Liver (tissue), 9 donors: Measurements from ENCODE around the gene SLC6A5. TPM values are rescaled to one million over a fixed set of nuclear protein-coding genes. Genes with fewer than 3 reads are reported as not detected.
A peak's percentile ranks its signal among the peaks of the same experiment; 100 is the strongest.

ENCODE experiments used
- DNase-seq: peaks from one replicate; pipeline ENCODE4 v3.0.0-alpha.2; 2017; ENCODE audit warnings: low spot score
- H3K27ac ChIP-seq, 2 donors: one replicate each; pipeline ENCODE4 v1.7.0; 2013; ENCODE audit warnings: inconsistent platforms in 2 of 2, low read length in 2 of 2, control low read depth in 1 of 2, low read depth in 1 of 2, mild to moderate bottlenecking in 1 of 2
- H3K27me3 ChIP-seq, 4 donors: one replicate each; pipeline versions ENCODE4 v1.6.1 to v1.7.0; 2013; ENCODE audit warnings: low read length in 3 of 4, inconsistent platforms in 1 of 4, mild to moderate bottlenecking in 1 of 4, moderate library complexity in 1 of 4; ENCODE audit not compliant: control insufficient read depth in 4 of 4, insufficient read depth in 4 of 4
- H3K36me3 ChIP-seq, 4 donors: one replicate each; pipeline versions ENCODE4 v1.6.1 to v1.7.0; 2013; ENCODE audit warnings: low read length in 3 of 4, mild to moderate bottlenecking in 3 of 4, low read depth in 1 of 4, moderate library complexity in 1 of 4; ENCODE audit not compliant: control insufficient read depth in 4 of 4, insufficient read depth in 3 of 4
- H3K4me1 ChIP-seq, 4 donors: one replicate each; pipeline versions ENCODE4 v1.6.1 to v1.7.0; 2013; ENCODE audit warnings: low read length in 3 of 4, mild to moderate bottlenecking in 3 of 4, moderate library complexity in 1 of 4; ENCODE audit not compliant: control insufficient read depth in 4 of 4, insufficient read depth in 4 of 4
- H3K4me3 ChIP-seq, 3 donors: one replicate each; pipeline versions ENCODE4 v1.6.1 to v1.7.0; 2013; ENCODE audit warnings: low read length in 3 of 3, control low read depth in 1 of 3, low read depth in 1 of 3, mild to moderate bottlenecking in 1 of 3
- H3K9ac ChIP-seq, 2 donors: one replicate each; pipeline ENCODE4 v1.7.0; 2013; ENCODE audit warnings: low read length in 2 of 2, mild to moderate bottlenecking in 2 of 2, moderate library complexity in 2 of 2, control low read depth in 1 of 2, low read depth in 1 of 2
- H3K9me3 ChIP-seq, 4 donors: one replicate each; pipeline versions ENCODE4 v1.6.1 to v1.7.0; 2013; ENCODE audit warnings: low read length in 3 of 4; ENCODE audit not compliant: control insufficient read depth in 4 of 4
- ATF3 ChIP-seq: IDR thresholded peaks from 2 replicates; pipeline ENCODE4 v1.6.1; 2016; ENCODE audit warnings: antibody characterized with exemption
- CTCF ChIP-seq: fragments of 150-350 bp; IDR thresholded peaks from 2 replicates; pipeline ENCODE4 v1.5.1; 2017; ENCODE audit warnings: improper control_type of control experiment, low read depth, low read length; ENCODE audit not compliant: missing input control
- EGR1 ChIP-seq, 2 donors: IDR thresholded peaks; 2 replicates each; pipeline ENCODE4 v1.6.1; 2016 to 2018; ENCODE audit warnings: antibody characterized with exemption in 2 of 2, low read depth in 2 of 2
- FOXA1 ChIP-seq: IDR thresholded peaks from 2 replicates; pipeline ENCODE4 v1.6.1; 2016; ENCODE audit warnings: antibody characterized with exemption
- FOXA2 ChIP-seq: IDR thresholded peaks from 2 replicates; pipeline ENCODE4 v1.6.1; 2016; ENCODE audit warnings: antibody characterized with exemption
- GABPA ChIP-seq, 2 donors: IDR thresholded peaks in 1 of 2; conservative IDR thresholded peaks in 1 of 2; 2 replicates each; pipeline ENCODE4 v1.6.1; 2016; ENCODE audit warnings: antibody characterized with exemption in 2 of 2, mild to moderate bottlenecking in 1 of 2, moderate library complexity in 1 of 2
- HNF4A ChIP-seq, 2 donors: conservative IDR thresholded peaks; 2 replicates each; pipeline ENCODE4 v1.6.1; 2016; ENCODE audit warnings: antibody characterized with exemption in 2 of 2, mild to moderate bottlenecking in 2 of 2
- HNF4G ChIP-seq: IDR thresholded peaks from 2 replicates; pipeline ENCODE4 v1.6.1; 2016; ENCODE audit warnings: antibody characterized with exemption
- JUND ChIP-seq, 2 donors: IDR thresholded peaks; 2 replicates each; pipeline ENCODE4 v1.6.1; 2016; ENCODE audit warnings: antibody characterized with exemption in 2 of 2
- MAX ChIP-seq: IDR thresholded peaks from 2 replicates; pipeline ENCODE4 v1.6.1; 2016; ENCODE audit warnings: antibody characterized with exemption
- NR2F2 ChIP-seq: IDR thresholded peaks from 2 replicates; pipeline ENCODE4 v1.6.1; 2016; ENCODE audit warnings: antibody characterized with exemption
- RAD21 ChIP-seq, 2 donors: IDR thresholded peaks; 2 replicates each; pipeline ENCODE4 v1.6.1; 2016; ENCODE audit warnings: antibody characterized with exemption in 2 of 2, mild to moderate bottlenecking in 2 of 2
- REST ChIP-seq: IDR thresholded peaks from 2 replicates; pipeline ENCODE4 v1.6.1; 2016; ENCODE audit warnings: antibody characterized with exemption, mild to moderate bottlenecking
- RXRA ChIP-seq, 2 donors: IDR thresholded peaks; 2 replicates each; pipeline ENCODE4 v1.6.1; 2017 to 2018; ENCODE audit warnings: antibody characterized with exemption in 2 of 2, mild to moderate bottlenecking in 1 of 2
- SP1 ChIP-seq: IDR thresholded peaks from 2 replicates; pipeline ENCODE4 v1.6.1; 2018; ENCODE audit warnings: antibody characterized with exemption, mild to moderate bottlenecking
- TAF1 ChIP-seq: conservative IDR thresholded peaks from 2 replicates; pipeline ENCODE4 v1.6.1; 2016; ENCODE audit warnings: antibody characterized with exemption, mild to moderate bottlenecking
- YY1 ChIP-seq: IDR thresholded peaks from 2 replicates; pipeline ENCODE4 v1.6.1; 2016; ENCODE audit warnings: antibody characterized with exemption, mild to moderate bottlenecking
- ZBTB33 ChIP-seq: IDR thresholded peaks from 2 replicates; pipeline ENCODE4 v1.6.1; 2016; ENCODE audit warnings: antibody characterized with exemption
- WGBS: extraction: QIAGEN DNeasy Blood & Tissue Kit; methylation state at CpG from one replicate; pipeline ENCODE4 v1.1.7; 2013; 5-methylcytosine and 5-hydroxymethylcytosine counted together
- polyA plus RNA-seq, 2 donors: library from polyadenylated mRNA; stranded (reverse) in 1 of 2; unstranded in 1 of 2; fragments of 200-250 nt in 1 of 2; fragments of >200 nt in 1 of 2; fragmentation: Nextera tagmentation in 1 of 2; extraction: Ambion mirVana in 1 of 2; gene quantifications; one replicate each; pipeline versions ENCODE4 v1.2.1 to v1.2.3, GENCODE V29; 2013 to 2015
- total RNA-seq, 2 donors: library from RNA; depleted of rRNA; stranded (reverse); fragments of >200 nt; gene quantifications; one replicate each; pipeline ENCODE4 v1.2.3, GENCODE V29; 2014
- donor health status: healthy.
- donor health status: healthy.
- donor health status: healthy.
- donor health status: healthy.
- donor health status: healthy.

SLC6A5 gene
- total and polyA plus RNA-seq, 4 donors = not detected

DNA sequence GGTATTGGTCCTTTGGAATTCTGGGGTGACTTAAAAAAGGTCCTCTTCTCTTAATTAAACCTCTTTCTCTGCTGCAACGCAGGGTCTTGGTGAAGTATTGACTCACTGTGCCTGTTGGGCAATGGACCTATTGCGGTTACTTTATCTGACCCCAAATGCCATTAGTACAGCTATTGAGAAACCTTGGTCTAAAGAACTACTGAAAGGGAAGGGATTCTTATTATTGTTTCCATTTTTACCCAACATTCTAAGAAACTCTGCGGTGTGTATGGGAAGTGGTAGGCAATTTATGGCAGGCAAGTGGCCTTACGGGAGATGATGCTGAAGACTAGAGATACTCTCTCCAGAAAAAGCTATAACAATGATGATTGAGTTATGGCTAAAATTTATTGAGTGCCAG, 12.5 kb downstream of the SLC6A5 start:
- H3K9ac ChIP-seq = no peak overlapping the region
- no peaks in the 10 kb centered on the region for H3K36me3 ChIP-seq
- peaks cover 0 to 5% (median 2%) of the 10 kb centered on the region in 4 donors for H3K27me3 ChIP-seq
- H3K4me3 ChIP-seq = no peak overlapping the region
- WGBS = 53% methylated on average over 4 of the region's 4 CpGs
- TF ChIP-seq HNF4A (conservative IDR thresholded peaks at IDR 0.05) = peak in 1 of 2 donors; percentile 52
- no peak for TF ChIP-seq FOXA1
- no peak for TF ChIP-seq RAD21 (IDR thresholded peaks at IDR 0.05)
- no peak for TF ChIP-seq TAF1
- peak in 1 of 2 donors; percentile 38 for TF ChIP-seq RXRA (IDR thresholded peaks at IDR 0.05)
- H3K4me1 ChIP-seq = peaks cover 0 to 7% (median 3%) of the 10 kb centered on the region in 4 donors
- H3K9me3 ChIP-seq = no peaks in the 10 kb centered on the region
- no peak for DNase-seq
- H3K27ac ChIP-seq = no peak overlapping the region

- Histone ChIP-seq H3K4me3 (no peak overlapping the region), H3K27ac (no peak overlapping the region), H3K36me3 (no peaks in the 10 kb centered on the region), H3K4me1 (peaks cover 0 to 7% (median 3%) of the 10 kb centered on the region in 4 donors), H3K27me3 (peaks cover 0 to 4% (median 0%) of the 10 kb centered on the region in 4 donors), H3K9ac (no peak overlapping the region), H3K9me3 (no peaks in the 10 kb centered on the region)
- WGBS = 63% methylated on average over 3 of the region's 3 CpGs
- no peak for DNase-seq
- peak in 1 of 2 donors; percentile 23 for TF ChIP-seq HNF4A (conservative IDR thresholded peaks at IDR 0.05)
- TF ChIP-seq RXRA (IDR thresholded peaks at IDR 0.05) = peak in 1 of 2 donors; percentile 6
- TF ChIP-seq FOXA1 = no peak
Measured at GRCh38 chr11:20612416-20612815, 13.0 kb downstream of the SLC6A5 start.

- TF ChIP-seq CTCF = no peak
- TF ChIP-seq EGR1 (IDR thresholded peaks at IDR 0.05; ENCODE audit: low read depth in 2 of 2) = no peak
- TF ChIP-seq FOXA2 = no peak
- no peak for TF ChIP-seq TAF1
- no peak for TF ChIP-seq REST
- no peak for TF ChIP-seq GABPA (IDR thresholded peaks at IDR 0.05 in 1 of 2, conservative IDR thresholded peaks at IDR 0.05 in 1 of 2)
- no peak for TF ChIP-seq RAD21 (IDR thresholded peaks at IDR 0.05)
- TF ChIP-seq MAX = no peak
- TF ChIP-seq ATF3 = no peak
- TF ChIP-seq HNF4G = no peak
- TF ChIP-seq HNF4A (conservative IDR thresholded peaks at IDR 0.05) = no peak
- no peak for TF ChIP-seq YY1
- TF ChIP-seq RXRA (IDR thresholded peaks at IDR 0.05) = no peak
- no peak for TF ChIP-seq ZBTB33
- TF ChIP-seq SP1 = no peak
- TF ChIP-seq FOXA1 = no peak
- no peak for TF ChIP-seq JUND (IDR thresholded peaks at IDR 0.05)
- TF ChIP-seq NR2F2 = no peak
- H3K27me3 ChIP-seq = peaks cover 0 to 4% (median 0%) of the 10 kb centered on the region in 4 donors
- 65% methylated on average over 5 of the region's 5 CpGs for WGBS
- H3K9me3 ChIP-seq = no peaks in the 10 kb centered on the region
- DNase-seq = no peak
- H3K36me3 ChIP-seq = no peaks in the 10 kb centered on the region
- no peaks in the 10 kb centered on the region for H3K4me1 ChIP-seq
- no peak overlapping the region for H3K9ac ChIP-seq
- H3K4me3 ChIP-seq = no peak overlapping the region
- no peak overlapping the region for H3K27ac ChIP-seq
Measured at GRCh38 chr11:20616920-20617319, 17.5 kb downstream of the SLC6A5 start.
